ENCODE measurements around the gene SLC33A1. TPM values are rescaled to one million over a fixed set of nuclear protein-coding genes. Genes with fewer than 3 reads are reported as not detected.
"Not testable (repeated sequence)": the region's sequence is repeated elsewhere in the genome, so short reads cannot be mapped to it uniquely, and the experiment has no call there.

SLC33A1 gene
- total RNA-seq, 6 donors from 2014 or later: 12.6 to 43.3 (median 31.1) TPM

- Histone ChIP-seq H3K9me3 (no peaks in the 10 kb centered on the region), H3K36me3 (peaks cover 0 to 17% (median 0%) of the 10 kb centered on the region in 4 donors)
- WGBS, 2 donors: 97 to 98% methylated on average over 3 of the region's 3 CpGs
Measured at GRCh38 chr3:155847993-155848392, 6.2 kb downstream of the SLC33A1 start.

DNA sequence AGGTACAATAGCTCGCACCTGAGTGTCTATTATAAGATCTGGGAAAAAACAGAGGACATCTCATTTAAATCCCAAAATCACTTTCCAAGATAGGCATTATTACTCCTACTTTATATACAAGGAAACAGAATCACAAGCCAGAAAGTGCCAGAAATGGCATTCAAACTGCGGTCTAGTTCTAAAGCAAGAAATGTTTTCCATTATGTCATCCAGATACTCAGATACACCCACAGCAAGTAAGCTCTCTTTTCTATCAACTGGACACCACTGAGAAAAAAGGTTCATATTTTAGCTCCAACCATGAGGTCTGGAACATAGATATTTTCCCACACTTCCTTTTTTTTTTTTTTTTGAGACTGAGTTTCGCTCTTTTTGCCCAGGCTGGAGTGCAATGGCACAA is 8.1 kb downstream of the SLC33A1 start:
- WGBS, 2 donors: 85 to 92% methylated on average over 3 of the region's 3 CpGs
- no peak for TF ChIP-seq POLR2A (IDR thresholded peaks at IDR 0.05)
- no peak for TF ChIP-seq POLR2AphosphoS5 (IDR thresholded peaks at IDR 0.05)
- no peaks in the 10 kb centered on the region for H3K9me3 ChIP-seq
- no peak overlapping the region for H3K4me3 ChIP-seq
- H3K36me3 ChIP-seq: peaks cover 0 to 15% (median 0%) of the 10 kb centered on the region in 4 donors
- H3K27ac ChIP-seq: no peak overlapping the region
- no peaks in the 10 kb centered on the region for H3K27me3 ChIP-seq
- no peak for DNase-seq
- ATAC-seq (ENCODE audit: low FRiP score in 2 of 2): no peak
- H3K4me1 ChIP-seq: peaks cover 33 to 45% (median 35%) of the 10 kb centered on the region in 4 donors

More at GRCh38 chr3:155847993-155848392, 6.2 kb downstream of the SLC33A1 start:
- Histone ChIP-seq H3K4me1 (peaks cover 52 to 64% (median 53%) of the 10 kb centered on the region in 4 donors), H3K27ac (no peak overlapping the region), H3K27me3 (no peaks in the 10 kb centered on the region), H3K4me3 (no peak overlapping the region)
- TF ChIP-seq POLR2AphosphoS5 (IDR thresholded peaks at IDR 0.05) (no peak), EP300 (IDR thresholded peaks at IDR 0.05) (no peak)
- DNase-seq: no peak
- no peak for ATAC-seq (ENCODE audit: low FRiP score in 2 of 2)

- 75 to 76% methylated on average over 1 of the region's 1 CpG for WGBS, 2 donors
- H3K36me3 ChIP-seq: peaks cover 0 to 13% (median 0%) of the 10 kb centered on the region in 4 donors
Measured at GRCh38 chr3:155843569-155843968, 10.7 kb downstream of the SLC33A1 start.

DNA sequence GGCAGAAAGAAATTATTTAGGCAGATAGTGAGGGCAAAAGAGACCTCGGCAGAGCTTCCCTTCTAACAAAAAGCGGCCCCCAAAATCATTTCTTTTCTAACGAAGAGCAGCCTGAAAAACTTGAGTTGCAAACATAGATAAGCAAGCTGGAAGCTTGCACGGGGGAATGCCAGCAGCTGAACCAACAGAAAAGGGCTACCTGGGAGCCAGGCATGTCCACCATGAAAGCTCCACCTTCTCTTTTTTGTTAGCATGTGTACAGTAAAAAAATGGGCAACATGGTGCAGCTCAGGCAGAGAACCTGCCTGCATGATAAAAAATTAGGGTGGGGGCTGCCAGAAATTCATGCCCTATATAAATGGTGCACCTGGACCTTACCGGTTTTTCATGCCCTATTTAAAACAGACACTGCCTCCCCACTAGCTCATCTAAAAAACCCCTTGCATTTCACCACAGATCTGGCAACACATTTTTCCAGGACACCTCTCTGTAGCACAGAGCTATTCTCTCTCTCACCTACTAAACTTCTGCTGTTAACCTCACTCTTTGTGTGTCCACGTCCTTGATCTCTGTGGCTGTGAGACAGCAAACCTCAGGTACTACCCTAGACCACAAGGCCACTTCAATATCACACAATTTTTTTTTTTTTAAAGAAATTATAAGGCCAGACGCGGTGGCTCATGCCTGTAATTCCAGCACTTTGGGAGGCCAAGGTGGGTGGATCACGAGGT is 18.7 kb downstream of the SLC33A1 start:
- TF ChIP-seq CTCF (IDR thresholded peaks at IDR 0.05): no peak
- H3K27me3 ChIP-seq: no peaks in the 10 kb centered on the region
- H3K9me3 ChIP-seq: no peaks in the 10 kb centered on the region
- WGBS, 2 donors: 81 to 93% methylated on average over 9 of the region's 9 CpGs
- no peak overlapping the region for H3K4me3 ChIP-seq
- H3K36me3 ChIP-seq: peaks cover 0 to 26% (median 4%) of the 10 kb centered on the region in 4 donors
- ATAC-seq (ENCODE audit: low FRiP score in 2 of 2) (no peak), DNase-seq (no peak)
- no peaks in the 10 kb centered on the region for H3K4me1 ChIP-seq
- H3K27ac ChIP-seq: no peak overlapping the region

More at GRCh38 chr3:155843569-155843968, 10.7 kb downstream of the SLC33A1 start:
- H3K4me1 ChIP-seq: peaks cover 11 to 21% (median 15%) of the 10 kb centered on the region in 4 donors
- TF ChIP-seq CTCF (IDR thresholded peaks at IDR 0.05): no peak
- TF ChIP-seq POLR2A (IDR thresholded peaks at IDR 0.05): no peak
- TF ChIP-seq POLR2AphosphoS5 (IDR thresholded peaks at IDR 0.05): no peak
- no peak overlapping the region for H3K4me3 ChIP-seq
- no peaks in the 10 kb centered on the region for H3K9me3 ChIP-seq
- ATAC-seq (ENCODE audit: low FRiP score in 2 of 2) (no peak), DNase-seq (no peak)
- H3K27me3 ChIP-seq: no peaks in the 10 kb centered on the region
- no peak overlapping the region for H3K27ac ChIP-seq

GRCh38 chr3:155828490-155829098 is 25.6 kb downstream of the SLC33A1 start:
- not testable (repeated sequence) for ATAC-seq (ENCODE audit: low FRiP score in 2 of 2); H3K4me1 ChIP-seq; H3K27ac ChIP-seq; H3K9me3 ChIP-seq; H3K4me3 ChIP-seq; H3K27me3 ChIP-seq; DNase-seq
- WGBS, 2 donors: 97 to 98% methylated on average over 13 of the region's 13 CpGs
- peaks cover under 1 to 46% (median 10%) of the 10 kb centered on the region in 4 donors for H3K36me3 ChIP-seq

DNA sequence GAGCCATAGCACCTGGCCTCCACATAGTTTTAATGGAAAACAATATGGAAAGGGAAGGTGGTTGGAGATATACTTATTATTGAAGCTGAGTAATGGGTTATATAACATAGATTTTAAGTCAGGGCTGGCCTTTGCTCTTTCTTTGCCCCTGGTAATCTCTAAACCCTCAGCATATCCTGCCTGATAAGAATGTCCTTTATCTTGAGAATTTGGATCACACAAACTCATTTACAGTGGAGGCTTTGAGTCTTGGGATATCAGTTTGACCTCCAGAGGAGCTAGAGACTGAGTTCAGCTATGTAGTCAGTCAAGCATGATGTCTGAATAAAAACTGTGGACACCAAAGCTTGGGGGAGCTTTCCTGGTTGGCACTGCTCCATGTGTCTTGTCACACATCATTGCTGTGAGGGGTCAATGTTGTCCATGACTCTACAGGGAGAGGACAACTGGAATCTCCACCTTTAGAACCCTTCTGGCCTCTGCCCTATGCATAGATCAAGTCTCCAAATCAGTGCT is 39.1 kb downstream of the SLC33A1 start:
- TF ChIP-seq POLR2A (IDR thresholded peaks at IDR 0.05) (no peak), POLR2AphosphoS5 (IDR thresholded peaks at IDR 0.05) (no peak), CTCF (IDR thresholded peaks at IDR 0.05) (no peak), EP300 (IDR thresholded peaks at IDR 0.05) (no peak)
- no peak overlapping the region for H3K4me3 ChIP-seq

DNA sequence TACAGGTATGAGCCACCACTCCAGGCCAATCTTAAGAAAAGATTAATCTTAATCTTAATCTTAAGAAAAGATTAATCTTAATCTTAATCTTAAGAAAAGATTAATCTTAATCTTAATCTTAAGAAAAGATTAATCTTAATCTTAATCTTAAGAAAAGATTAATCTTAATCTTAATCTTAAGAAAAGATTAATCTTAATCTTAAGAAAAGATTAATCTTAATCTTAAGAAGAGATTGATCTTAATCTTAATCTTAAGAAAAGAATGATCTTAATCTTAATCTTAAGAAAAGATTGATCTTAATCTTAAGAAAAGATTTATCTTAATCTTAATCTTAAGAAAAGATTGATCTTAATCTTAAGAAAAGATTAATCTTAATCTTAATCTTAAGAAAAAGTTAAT is 41.0 kb downstream of the SLC33A1 start:
- H3K9me3 ChIP-seq; H3K27ac ChIP-seq; H3K4me3 ChIP-seq; H3K4me1 ChIP-seq; H3K27me3 ChIP-seq; DNase-seq; H3K36me3 ChIP-seq; ATAC-seq (ENCODE audit: low FRiP score in 2 of 2): not testable (repeated sequence)

More for the DNA sequence above, 39.1 kb downstream of the SLC33A1 start:
- H3K4me1 ChIP-seq: no peaks in the 10 kb centered on the region
- no peaks in the 10 kb centered on the region for H3K27me3 ChIP-seq
- DNase-seq (no peak), ATAC-seq (ENCODE audit: low FRiP score in 2 of 2) (no peak)
- H3K27ac ChIP-seq: no peak overlapping the region
- H3K9me3 ChIP-seq: no peaks in the 10 kb centered on the region
- H3K36me3 ChIP-seq: no peaks in the 10 kb centered on the region

Data from upper lobe of left lung (tissue), 6 donors.